Spleen (tissue), 11 donors: ENCODE data around the gene STN1. TPM values are rescaled to one million over a fixed set of nuclear protein-coding genes. Genes with fewer than 3 reads are reported as not detected.
A peak's percentile ranks its signal among the peaks of the same experiment; 100 is the strongest.

Experiments
- DNase-seq: peaks from one replicate; pipeline ENCODE4 v3.0.0-alpha.2; 2020
- H3K27ac ChIP-seq, 8 donors: fragments of 200-600 bp; sonication (generic) in 7 of 8; 1 replicate in 4 of 8; 2 replicates in 4 of 8; pipeline versions ENCODE4 v1.5.0 to v1.8.0; 2016 to 2021; ENCODE audit warnings: inconsistent platforms in 4 of 8, mild to moderate bottlenecking in 4 of 8, moderate library complexity in 1 of 8
- H3K27me3 ChIP-seq, 7 donors: fragments of 200-600 bp; sonication (generic) in 6 of 7; replicated peaks in 1 of 7; 1 replicate in 4 of 7; 2 replicates in 3 of 7; pipeline versions ENCODE4 v1.5.0 to v1.8.0; 2016 to 2021; ENCODE audit warnings: inconsistent platforms in 3 of 7, mild to moderate bottlenecking in 1 of 7
- H3K36me3 ChIP-seq, 6 donors: fragments of 200-600 bp; sonication (generic) in 5 of 6; 1 replicate in 4 of 6; 2 replicates in 2 of 6; pipeline versions ENCODE4 v1.5.0 to v1.8.0; 2016 to 2021; ENCODE audit warnings: inconsistent platforms in 2 of 6
- H3K4me1 ChIP-seq, 6 donors: fragments of 200-600 bp; sonication (generic) in 5 of 6; 1 replicate in 3 of 6; 2 replicates in 3 of 6; pipeline versions ENCODE4 v1.5.0 to v1.8.0; 2016 to 2021; ENCODE audit warnings: inconsistent platforms in 3 of 6
- H3K4me3 ChIP-seq, 8 donors: fragments of 200-600 bp; sonication (generic) in 7 of 8; 1 replicate in 4 of 8; 2 replicates in 4 of 8; pipeline versions ENCODE4 v1.5.0 to v1.8.0; 2016 to 2021; ENCODE audit warnings: inconsistent platforms in 4 of 8, mild to moderate bottlenecking in 4 of 8, moderate library complexity in 2 of 8
- H3K9me3 ChIP-seq, 8 donors: fragments of 200-600 bp; sonication (generic) in 7 of 8; 1 replicate in 4 of 8; 2 replicates in 4 of 8; pipeline versions ENCODE4 v1.5.0 to v1.8.0; 2016 to 2021; ENCODE audit warnings: inconsistent platforms in 4 of 8
- CTCF ChIP-seq, 11 experiments: fragments of 200-600 bp in 7 of 11; fragments of 450-650 bp in 4 of 11; sonication (generic) in 4 of 11; IDR thresholded peaks in 8 of 11; conservative IDR thresholded peaks in 3 of 11; 1 replicate in 7 of 11; 2 replicates in 4 of 11; pipeline versions ENCODE4 v1.4.0 to v1.8.0; 2016 to 2021; ENCODE audit warnings: antibody characterized with exemption in 11 of 11, inconsistent platforms in 4 of 11, mild to moderate bottlenecking in 1 of 11
- POLR2A ChIP-seq, 3 donors: fragments of 450-650 bp; IDR thresholded peaks; one replicate each; pipeline ENCODE4 v1.5.1; 2017; ENCODE audit warnings: antibody characterized with exemption in 3 of 3, mild to moderate bottlenecking in 1 of 3
- POLR2AphosphoS5 ChIP-seq, 3 donors: sonication (generic); formaldehyde crosslinking; IDR thresholded peaks; one replicate each; pipeline ENCODE4 v1.5.1; 2017; ENCODE audit warnings: antibody characterized with exemption in 3 of 3
- WGBS, 5 donors: extraction: QIAGEN DNeasy Blood & Tissue Kit in 3 of 5; methylation state at CpG; one replicate each; pipeline versions ENCODE4 v1.1.5 to v1.1.7; 2013 to 2018; 5-methylcytosine and 5-hydroxymethylcytosine counted together
- intact Hi-C: fragments of 100-400 bp; cut with DNase I; formaldehyde crosslinking; loops from one replicate; pipeline ENCODE4 v1.15.0; 2023; ENCODE audit warnings: low total_unique reads
- polyA plus RNA-seq, 3 donors: library from polyadenylated mRNA; stranded (reverse); fragments of 200-250 nt; gene quantifications; one replicate each; pipeline ENCODE4 v1.2.1, GENCODE V29; 2013
- total RNA-seq, 7 donors: library from RNA; depleted of rRNA in 3 of 7; stranded (reverse); fragments of >200 nt in 3 of 7; fragmentation: NEBNext Ultra II Directional in 4 of 7; extraction: Animal tissue kit (Norgen Biotek cat#: 25700) in 4 of 7; gene quantifications; one replicate each; pipeline versions ENCODE4 v1.1.0 to v1.2.1, GENCODE V29; 2016 to 2021
- donor health status: healthy with polysubstance abuse.
- donor health status: DM: no; HTN: no; CAD: no; lungs with moderate emphysema.
- donor health status: DM: no; HTN: no; CAD: no.
- donor health status: Bipolar disorder and iron deficiency.
- donor health status: healthy.
- donor health status: DM: no; HTN: no; CAD: no.
- donor health status: DM: yes; HTN: yes; CAD: no.

Gene STN1
- total and polyA plus RNA-seq, 10 donors: 14.2 to 27.7 (median 22.3) TPM

- H3K4me3 ChIP-seq: no peak overlapping the region
- intact Hi-C loops: no loop called here
- DNase-seq: no peak
- 60 to 71% (median 63%) methylated on average over 2 of the region's 2 CpGs for WGBS, 5 donors
- H3K27me3 ChIP-seq: no peaks in the 10 kb centered on the region
- peak overlapping the region; percentile 44 to 81 (median 68) for H3K27ac ChIP-seq
- H3K4me1 ChIP-seq: peaks cover 9 to 61% (median 40%) of the 10 kb centered on the region in 6 donors
- TF ChIP-seq POLR2A (IDR thresholded peaks at IDR 0.05): no peak
- no peak for TF ChIP-seq POLR2AphosphoS5 (IDR thresholded peaks at IDR 0.05)
- TF ChIP-seq CTCF (IDR thresholded peaks at IDR 0.05 in 8 of 11, conservative IDR thresholded peaks at IDR 0.05 in 3 of 11): no peak
- H3K36me3 ChIP-seq: peaks cover 7 to 87% (median 45%) of the 10 kb centered on the region in 6 donors
- H3K9me3 ChIP-seq: no peaks in the 10 kb centered on the region
Measured at GRCh38 chr10:103893817-103894216, 24.2 kb downstream of the STN1 start.

GRCh38 chr10:103892181-103892580, 25.8 kb downstream of the STN1 start:
- 84 to 96% (median 92%) methylated on average over 3 of the region's 3 CpGs for WGBS, 5 donors
- no peak overlapping the region for H3K4me3 ChIP-seq
- H3K9me3 ChIP-seq: no peaks in the 10 kb centered on the region
- H3K27ac ChIP-seq: peak overlapping the region in 3 of 8 donors; percentile 22 to 81 (median 78)
- H3K27me3 ChIP-seq: no peaks in the 10 kb centered on the region
- no peak for TF ChIP-seq POLR2A (IDR thresholded peaks at IDR 0.05)
- no peak for TF ChIP-seq CTCF (IDR thresholded peaks at IDR 0.05 in 8 of 11, conservative IDR thresholded peaks at IDR 0.05 in 3 of 11)
- no peak for TF ChIP-seq POLR2AphosphoS5 (IDR thresholded peaks at IDR 0.05)
- peaks cover 19 to 69% (median 45%) of the 10 kb centered on the region in 6 donors for H3K4me1 ChIP-seq
- peaks cover 5 to 85% (median 38%) of the 10 kb centered on the region in 6 donors for H3K36me3 ChIP-seq
- no peak for DNase-seq
- intact Hi-C loops: no loop called here

DNA sequence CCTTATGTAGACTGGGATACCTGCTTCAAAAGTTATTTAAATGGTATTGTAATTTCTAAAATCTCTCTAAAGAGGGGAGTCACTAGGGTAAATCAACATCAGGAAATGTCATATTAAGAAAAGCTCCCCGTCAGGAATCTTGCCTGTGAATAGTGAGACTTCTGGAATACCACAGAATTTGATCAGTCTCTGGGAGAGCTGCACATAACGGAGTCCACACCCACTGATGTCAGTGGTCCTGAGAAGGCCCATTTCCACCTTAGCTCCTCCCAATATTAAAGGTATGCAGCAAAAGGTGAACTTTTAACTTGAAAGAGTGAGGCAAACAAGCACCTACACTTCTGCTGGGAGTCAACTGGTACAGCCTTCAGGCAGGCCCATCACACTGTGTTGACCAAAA, 27.3 kb downstream of the STN1 start:
- no peak overlapping the region for H3K4me3 ChIP-seq
- DNase-seq: no peak
- no peak for TF ChIP-seq CTCF (IDR thresholded peaks at IDR 0.05 in 8 of 11, conservative IDR thresholded peaks at IDR 0.05 in 3 of 11)
- no peak for TF ChIP-seq POLR2A (IDR thresholded peaks at IDR 0.05)
- H3K36me3 ChIP-seq: peaks cover 0 to 85% (median 31%) of the 10 kb centered on the region in 6 donors
- peak overlapping the region in 7 of 8 donors; percentile 31 to 78 (median 64) for H3K27ac ChIP-seq
- H3K9me3 ChIP-seq: no peaks in the 10 kb centered on the region
- H3K27me3 ChIP-seq: no peaks in the 10 kb centered on the region
- WGBS, 5 donors: 67 to 83% (median 71%) methylated on average over 2 of the region's 2 CpGs
- H3K4me1 ChIP-seq: peaks cover 16 to 64% (median 40%) of the 10 kb centered on the region in 6 donors
- intact Hi-C loops: no loop called here

DNA sequence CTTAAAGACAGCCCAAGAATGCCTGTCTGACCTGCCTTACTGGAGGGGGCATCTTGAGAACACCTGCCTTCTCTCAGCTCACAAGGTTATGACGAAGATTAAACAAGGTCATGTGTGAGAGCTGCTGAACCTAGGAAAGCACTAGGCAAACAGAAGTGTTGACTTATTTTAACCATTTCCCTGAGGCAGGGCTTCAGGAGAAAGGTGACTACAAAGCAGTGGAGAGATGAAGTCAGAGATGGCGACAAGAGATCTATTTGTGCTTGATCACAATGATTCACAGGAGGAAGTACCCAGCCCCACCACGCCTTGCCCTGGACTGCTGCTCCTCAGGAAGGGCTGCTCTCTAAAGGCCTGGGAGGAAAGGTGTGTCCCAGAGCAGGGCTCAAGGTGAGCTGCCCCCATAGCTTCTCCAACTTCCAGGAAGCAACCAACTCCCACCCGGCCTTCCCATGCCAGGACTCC, 27.8 kb downstream of the STN1 start:
- Histone ChIP-seq H3K4me1 (peaks cover 11 to 59% (median 35%) of the 10 kb centered on the region in 6 donors), H3K27ac (peak overlapping the region in 7 of 8 donors; percentile 31 to 78 (median 64)), H3K9me3 (no peaks in the 10 kb centered on the region), H3K27me3 (no peaks in the 10 kb centered on the region), H3K4me3 (no peak overlapping the region), H3K36me3 (peaks cover 0 to 85% (median 32%) of the 10 kb centered on the region in 6 donors)
- no peak for TF ChIP-seq CTCF (IDR thresholded peaks at IDR 0.05 in 8 of 11, conservative IDR thresholded peaks at IDR 0.05 in 3 of 11)
- peak in 2 of 3 donors; percentile 51 to 57 for TF ChIP-seq POLR2AphosphoS5 (IDR thresholded peaks at IDR 0.05)
- DNase-seq: no peak
- intact Hi-C loops: no loop called here
- 57 to 72% (median 63%) methylated on average over 4 of the region's 4 CpGs for WGBS, 5 donors
